Lung (tissue), 12 donors: ENCODE results near the gene COG2. TPM values are rescaled to one million over a fixed set of nuclear protein-coding genes. Genes with fewer than 3 reads are reported as not detected.
A peak's percentile ranks its signal among the peaks of the same experiment; 100 is the strongest.

ENCODE experiments used
- ATAC-seq: fragments of 200-7000 bp; cut with Tn5 transposase; one replicate; pipeline ENCODE4 v1.9.1; 2020; ENCODE audit warnings: moderate number of reproducible peaks; ENCODE audit not compliant: insufficient read depth, low FRiP score
- DNase-seq, 3 donors: peaks; one replicate each; pipeline ENCODE4 v3.0.0-alpha.2; 2013 to 2017
- H3K27ac ChIP-seq, 2 donors: one replicate each; pipeline ENCODE4 v1.5.1; 2013; ENCODE audit warnings: mild to moderate bottlenecking in 2 of 2, moderate library complexity in 2 of 2, control low read depth in 1 of 2, inconsistent platforms in 1 of 2, low read depth in 1 of 2, low read length in 1 of 2
- H3K27me3 ChIP-seq, 3 donors: one replicate each; pipeline ENCODE4 v1.5.1; 2013; ENCODE audit warnings: low read length in 2 of 3; ENCODE audit not compliant: control insufficient read depth in 3 of 3, insufficient read depth in 3 of 3
- H3K36me3 ChIP-seq, 4 donors: one replicate each; pipeline ENCODE4 v1.5.1; 2013; ENCODE audit warnings: low read length in 4 of 4, mild to moderate bottlenecking in 1 of 4, moderate library complexity in 1 of 4; ENCODE audit not compliant: control insufficient read depth in 4 of 4, insufficient read depth in 4 of 4
- H3K4me1 ChIP-seq, 5 donors: one replicate each; pipeline ENCODE4 v1.5.1; 2013; ENCODE audit warnings: low read length in 5 of 5, mild to moderate bottlenecking in 2 of 5, moderate library complexity in 1 of 5; ENCODE audit not compliant: control insufficient read depth in 5 of 5, insufficient read depth in 5 of 5
- H3K4me3 ChIP-seq: one replicate; pipeline ENCODE4 v1.5.1; 2013; ENCODE audit warnings: mild to moderate bottlenecking, control low read depth, moderate library complexity
- H3K9ac ChIP-seq, 2 donors: one replicate each; pipeline ENCODE4 v1.5.1; 2013; ENCODE audit warnings: low read length in 2 of 2, control low read depth in 1 of 2; ENCODE audit not compliant: insufficient read depth in 1 of 2
- H3K9me3 ChIP-seq, 4 donors: one replicate each; pipeline ENCODE4 v1.5.1; 2013; ENCODE audit warnings: low read length in 3 of 4, mild to moderate bottlenecking in 1 of 4, moderate library complexity in 1 of 4; ENCODE audit not compliant: control insufficient read depth in 4 of 4, insufficient read depth in 3 of 4
- WGBS, 2 donors: extraction: QIAGEN DNeasy Blood & Tissue Kit; methylation state at CpG; one replicate each; pipeline ENCODE4 v1.1.7; 2013; 5-methylcytosine and 5-hydroxymethylcytosine counted together
- polyA plus RNA-seq, 2 donors: library from polyadenylated mRNA; stranded (reverse); fragments of 200-250 nt; gene quantifications; one replicate each; pipeline ENCODE4 v1.2.1, GENCODE V29; 2013
- total RNA-seq, 2 donors: library from RNA; depleted of rRNA in 1 of 2; stranded (reverse); fragments of >200 nt in 1 of 2; gene quantifications; one replicate each; pipeline ENCODE4 v1.2.1, GENCODE V29; 2014 to 2021
- TF ChIP-seq, protein P1 (sequence below): IDR thresholded peaks from 2 replicates; pipeline ENCODE4 v1.5.1; 2012; ENCODE audit warnings: mild to moderate bottlenecking; ENCODE audit errors: control extremely low read depth, extremely low read depth
- donor health status: control.
- donor health status: control.
- donor health status: Bipolar disorder and iron deficiency.
- donor health status: healthy.
- donor health status: DM: yes; HTN: yes; CAD: no.

Gene COG2
- total and polyA plus RNA-seq, 4 donors, result 8.6 to 41.0 (median 17.5) TPM

DNA sequence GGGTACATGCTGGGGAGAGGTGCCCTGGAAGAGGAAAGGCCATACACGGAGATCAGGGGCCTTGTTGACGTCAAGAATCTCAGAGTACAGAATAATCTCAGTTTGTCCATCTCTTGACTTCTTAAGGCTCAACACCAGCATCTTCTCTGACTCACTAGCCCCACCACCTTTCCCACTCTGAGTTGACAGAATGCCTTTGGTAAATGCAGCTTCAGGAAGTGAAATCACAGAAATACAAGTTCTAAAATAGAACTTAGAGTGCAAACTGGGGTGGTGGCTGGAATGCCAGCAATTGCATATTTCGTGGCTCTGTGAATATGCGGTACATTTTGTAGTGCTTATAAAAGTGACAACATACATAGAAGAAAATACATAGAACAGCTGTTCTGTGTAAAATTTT is 1.6 kb downstream of the COG2 start:
- H3K36me3 ChIP-seq, result peaks cover 0 to 7% (median 3%) of the 10 kb centered on the region in 4 donors
- H3K9ac ChIP-seq, result peak overlapping the region in 1 of 2 donors; percentile 38
- peak overlapping the region; percentile 16 for H3K4me3 ChIP-seq
- no peak overlapping the region for H3K27ac ChIP-seq
- no peak for DNase-seq
- ATAC-seq, result no peak
- TF ChIP-seq, protein P1, sequence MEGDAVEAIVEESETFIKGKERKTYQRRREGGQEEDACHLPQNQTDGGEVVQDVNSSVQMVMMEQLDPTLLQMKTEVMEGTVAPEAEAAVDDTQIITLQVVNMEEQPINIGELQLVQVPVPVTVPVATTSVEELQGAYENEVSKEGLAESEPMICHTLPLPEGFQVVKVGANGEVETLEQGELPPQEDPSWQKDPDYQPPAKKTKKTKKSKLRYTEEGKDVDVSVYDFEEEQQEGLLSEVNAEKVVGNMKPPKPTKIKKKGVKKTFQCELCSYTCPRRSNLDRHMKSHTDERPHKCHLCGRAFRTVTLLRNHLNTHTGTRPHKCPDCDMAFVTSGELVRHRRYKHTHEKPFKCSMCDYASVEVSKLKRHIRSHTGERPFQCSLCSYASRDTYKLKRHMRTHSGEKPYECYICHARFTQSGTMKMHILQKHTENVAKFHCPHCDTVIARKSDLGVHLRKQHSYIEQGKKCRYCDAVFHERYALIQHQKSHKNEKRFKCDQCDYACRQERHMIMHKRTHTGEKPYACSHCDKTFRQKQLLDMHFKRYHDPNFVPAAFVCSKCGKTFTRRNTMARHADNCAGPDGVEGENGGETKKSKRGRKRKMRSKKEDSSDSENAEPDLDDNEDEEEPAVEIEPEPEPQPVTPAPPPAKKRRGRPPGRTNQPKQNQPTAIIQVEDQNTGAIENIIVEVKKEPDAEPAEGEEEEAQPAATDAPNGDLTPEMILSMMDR, result no peak
- peaks cover 5 to 24% (median 11%) of the 10 kb centered on the region in 5 donors for H3K4me1 ChIP-seq
- no peaks in the 10 kb centered on the region for H3K27me3 ChIP-seq
- 45 to 59% methylated on average over 4 of the region's 4 CpGs for WGBS, 2 donors
- no peaks in the 10 kb centered on the region for H3K9me3 ChIP-seq

DNA sequence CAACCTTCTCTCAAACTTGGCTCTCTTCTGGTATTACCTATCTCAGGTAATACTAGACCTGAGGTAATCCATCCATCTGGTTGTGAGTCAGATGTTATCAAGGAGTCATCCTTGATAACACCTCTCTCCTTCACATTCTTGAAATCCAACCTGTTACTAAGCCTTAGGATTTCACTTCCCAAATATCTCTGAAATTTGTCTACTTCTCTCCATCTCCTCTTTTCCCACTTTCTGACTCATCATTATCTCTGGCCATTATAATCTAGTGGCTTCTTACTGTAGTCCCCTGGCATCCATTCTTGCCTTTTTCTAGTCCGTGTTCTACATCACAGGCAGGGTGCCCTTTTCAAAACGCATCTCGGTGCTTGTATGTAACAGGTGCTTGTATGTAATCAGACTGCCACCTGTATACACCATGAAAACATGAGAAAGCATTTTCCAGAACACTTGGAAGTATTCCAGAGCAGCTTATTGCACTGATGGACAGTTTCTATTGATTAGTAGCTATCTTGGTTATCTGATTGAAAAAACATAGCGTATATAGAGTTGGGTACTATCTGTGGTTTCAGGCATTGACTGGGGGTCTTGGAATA is 4.5 kb downstream of the COG2 start:
- H3K36me3 ChIP-seq, result peaks cover 0 to 7% (median 3%) of the 10 kb centered on the region in 4 donors
- no peaks in the 10 kb centered on the region for H3K27me3 ChIP-seq
- ATAC-seq (no peak), DNase-seq (no peak)
- peaks cover 5 to 23% (median 11%) of the 10 kb centered on the region in 5 donors for H3K4me1 ChIP-seq
- no peak overlapping the region for H3K4me3 ChIP-seq
- TF ChIP-seq, protein P1, result no peak
- no peaks in the 10 kb centered on the region for H3K9me3 ChIP-seq
- 97% methylated on average over 4 of the region's 4 CpGs for WGBS, 2 donors
- H3K27ac ChIP-seq, result no peak overlapping the region
- no peak overlapping the region for H3K9ac ChIP-seq

DNA sequence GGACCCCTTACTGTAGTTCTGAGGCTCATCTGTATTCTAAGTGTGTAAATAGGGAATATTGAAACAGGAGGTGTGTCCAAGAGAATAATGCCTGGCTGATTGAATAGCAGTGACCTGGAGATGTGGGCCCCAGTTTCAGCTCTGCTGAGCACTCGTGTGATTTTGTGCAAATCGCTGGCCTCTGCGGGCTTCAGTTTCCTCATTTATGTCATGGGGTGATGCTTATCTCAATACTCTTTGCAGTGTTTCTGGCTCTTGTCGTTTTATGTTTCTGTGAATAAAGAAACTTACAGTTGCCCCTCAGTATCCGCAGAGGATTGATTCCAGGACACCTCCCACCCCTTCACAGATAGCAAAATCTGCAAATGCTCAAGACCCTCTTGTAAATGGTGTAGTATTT is 5.0 kb downstream of the COG2 start:
- H3K27ac ChIP-seq, result no peak overlapping the region
- no peaks in the 10 kb centered on the region for H3K9me3 ChIP-seq
- H3K4me1 ChIP-seq, result peaks cover 5 to 23% (median 11%) of the 10 kb centered on the region in 5 donors
- DNase-seq, result no peak
- TF ChIP-seq, protein P1, result no peak
- WGBS, 2 donors, result 32 to 56% methylated on average over 5 of the region's 5 CpGs
- ATAC-seq, result no peak
- H3K4me3 ChIP-seq, result no peak overlapping the region
- H3K9ac ChIP-seq, result no peak overlapping the region
- no peaks in the 10 kb centered on the region for H3K27me3 ChIP-seq
- peaks cover 0 to 7% (median 3%) of the 10 kb centered on the region in 4 donors for H3K36me3 ChIP-seq

DNA sequence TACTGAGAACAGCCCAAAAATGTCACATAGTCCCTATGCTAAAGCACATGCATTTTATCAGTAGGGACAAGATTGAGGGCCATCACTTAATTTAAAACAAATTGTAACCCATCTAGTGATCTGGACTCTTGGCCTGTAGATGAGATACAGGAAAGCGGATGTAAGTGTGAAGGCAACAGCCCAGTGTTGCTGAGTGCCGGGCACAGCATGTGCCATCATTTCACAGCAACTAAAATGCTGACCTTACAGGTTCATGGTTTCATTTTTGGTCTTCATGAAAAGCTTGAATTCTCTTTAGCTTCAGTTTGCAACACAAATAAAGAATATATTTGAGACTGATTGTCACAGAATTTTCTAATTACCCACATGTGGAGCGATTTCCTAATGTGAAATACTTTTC is 5.8 kb downstream of the COG2 start:
- no peak overlapping the region for H3K4me3 ChIP-seq
- H3K9ac ChIP-seq, result no peak overlapping the region
- no peak for DNase-seq
- H3K4me1 ChIP-seq, result peaks cover 5 to 23% (median 11%) of the 10 kb centered on the region in 5 donors
- TF ChIP-seq, protein P1, result no peak
- no peak for ATAC-seq
- H3K27ac ChIP-seq, result no peak overlapping the region
- WGBS, 2 donors, result 95 to 98% methylated on average over 3 of the region's 3 CpGs
- H3K9me3 ChIP-seq, result no peaks in the 10 kb centered on the region
- no peaks in the 10 kb centered on the region for H3K27me3 ChIP-seq
- H3K36me3 ChIP-seq, result peaks cover 0 to 7% (median 3%) of the 10 kb centered on the region in 4 donors
